Measurements from ENCODE around the gene JARID2. TPM values are rescaled to one million over a fixed set of nuclear protein-coding genes. Genes with fewer than 3 reads are reported as not detected.

Gene JARID2
- total RNA-seq, 2 donors from 2014 or later: 8.3 to 12.8 TPM

- no peak overlapping the region for H3K27ac ChIP-seq
Observed at GRCh38 chr6:15490242-15491100, 244.6 kb downstream of the JARID2 start.

GRCh38 chr6:15491255-15491985, 245.6 kb downstream of the JARID2 start:
- ATAC-seq (ENCODE audit: insufficient number of reproducible peaks, low FRiP score, low read depth): peak; percentile 53
- Histone ChIP-seq H3K36me3 (peaks cover 19% of the 10 kb centered on the region), H3K27ac (no peak overlapping the region), H3K9me3 (no peaks in the 10 kb centered on the region), H3K27me3 (replicated peaks; ENCODE audit: insufficient read depth) (no peaks in the 10 kb centered on the region), H3K4me1 (ENCODE audit: control insufficient read depth in 1 of 2, low read depth in 2 of 2) (peaks cover 4 to 18% of the 10 kb centered on the region in 2 donors), H3K4me3 (no peak overlapping the region)
- DNase-seq (ENCODE audit: low spot score): no peak
- TF ChIP-seq CTCF (IDR thresholded peaks at IDR 0.05): peak; percentile 88

More at GRCh38 chr6:15490242-15491100, 244.6 kb downstream of the JARID2 start:
- ATAC-seq (ENCODE audit: insufficient number of reproducible peaks, low FRiP score, low read depth) (no peak), DNase-seq (ENCODE audit: low spot score) (no peak)
- TF ChIP-seq CTCF (IDR thresholded peaks at IDR 0.05): no peak
- Histone ChIP-seq H3K36me3 (peaks cover 17% of the 10 kb centered on the region), H3K4me1 (ENCODE audit: control insufficient read depth in 1 of 2, low read depth in 2 of 2) (peaks cover 4 to 14% of the 10 kb centered on the region in 2 donors), H3K9me3 (no peaks in the 10 kb centered on the region), H3K4me3 (no peak overlapping the region), H3K27me3 (replicated peaks; ENCODE audit: insufficient read depth) (no peaks in the 10 kb centered on the region)

- ATAC-seq (ENCODE audit: insufficient number of reproducible peaks, low FRiP score, low read depth): no peak
Observed at GRCh38 chr6:15491986-15492269, 246.1 kb downstream of the JARID2 start.

GRCh38 chr6:15493437-15494168, 247.7 kb downstream of the JARID2 start:
- no peak overlapping the region for H3K27ac ChIP-seq
- H3K9me3 ChIP-seq: no peaks in the 10 kb centered on the region
- no peaks in the 10 kb centered on the region for H3K27me3 ChIP-seq (replicated peaks; ENCODE audit: insufficient read depth)
- no peak overlapping the region for H3K4me3 ChIP-seq
- no peak for TF ChIP-seq CTCF (IDR thresholded peaks at IDR 0.05)
- no peak for DNase-seq (ENCODE audit: low spot score)
- H3K36me3 ChIP-seq: peaks cover 16% of the 10 kb centered on the region
- peaks cover 4 to 18% of the 10 kb centered on the region in 2 donors for H3K4me1 ChIP-seq (ENCODE audit: control insufficient read depth in 1 of 2, low read depth in 2 of 2)
- ATAC-seq (ENCODE audit: insufficient number of reproducible peaks, low FRiP score, low read depth): no peak

More at GRCh38 chr6:15491986-15492269, 246.1 kb downstream of the JARID2 start:
- Histone ChIP-seq H3K36me3 (peaks cover 24% of the 10 kb centered on the region), H3K4me1 (ENCODE audit: control insufficient read depth in 1 of 2, low read depth in 2 of 2) (peaks cover 4 to 18% of the 10 kb centered on the region in 2 donors), H3K4me3 (no peak overlapping the region), H3K9me3 (no peaks in the 10 kb centered on the region), H3K27me3 (replicated peaks; ENCODE audit: insufficient read depth) (no peaks in the 10 kb centered on the region), H3K27ac (no peak overlapping the region)
- DNase-seq (ENCODE audit: low spot score): no peak
- TF ChIP-seq CTCF (IDR thresholded peaks at IDR 0.05): no peak

Data from thoracic aorta (tissue), 2 donors.